ENCODE data around the gene ZBTB48. TPM values are rescaled to one million over a fixed set of nuclear protein-coding genes. Genes with fewer than 3 reads are reported as not detected.

The ZBTB48 gene
- total and polyA plus RNA-seq, 8 donors, result 22.6 to 139 (median 47.3) TPM

- Histone ChIP-seq H3K4me3 (peak overlapping the region; percentile 77 to 98 (median 83)), H3K9me3 (no peaks in the 10 kb centered on the region), H3K4me1 (peaks cover 68 to 74% (median 71%) of the 10 kb centered on the region in 4 donors), H3K36me3 (peaks cover 29 to 35% (median 29%) of the 10 kb centered on the region in 4 donors), H3K27me3 (no peaks in the 10 kb centered on the region), H3K27ac (peak overlapping the region; percentile 98 to 100 (median 100))
- TF ChIP-seq POLR2AphosphoS5 (IDR thresholded peaks at IDR 0.05), result peak; percentile 77 to 92 (median 90)
- no peak for TF ChIP-seq POLR2A (IDR thresholded peaks at IDR 0.05)
- DNase-seq, result peak; percentile 83 to 87
- WGBS, 5 donors, result 0 to 1% (median 0%) methylated on average over 31 to 40 of the region's 40 CpGs
- intact Hi-C loops (cut with DNase I; ENCODE audit: low total_unique reads), result no loop called here
These were observed 21.5 kb downstream of the ZBTB48 start for GRCh38 chr1:6601049-6601922.

GRCh38 chr1:6601923-6602668 lies 22.3 kb downstream of the ZBTB48 start:
- no peak for TF ChIP-seq POLR2A (IDR thresholded peaks at IDR 0.05)
- no peak for TF ChIP-seq CTCF (IDR thresholded peaks at IDR 0.05)
- no peak for TF ChIP-seq POLR2AphosphoS5 (IDR thresholded peaks at IDR 0.05)
- TF ChIP-seq EP300 (IDR thresholded peaks at IDR 0.05), result no peak
- no peaks in the 10 kb centered on the region for H3K9me3 ChIP-seq
- H3K27me3 ChIP-seq, result no peaks in the 10 kb centered on the region
- H3K4me1 ChIP-seq, result peaks cover 60 to 66% (median 63%) of the 10 kb centered on the region in 4 donors
- H3K27ac ChIP-seq, result peak overlapping the region; percentile 98 to 100 (median 100)
- 0 to 3% (median 0%) methylated on average over 16 to 103 of the region's 103 CpGs; no CpG with 5 or more reads in 1 of the 5 donors for WGBS, 5 donors
- intact Hi-C loops (cut with DNase I; ENCODE audit: low total_unique reads), result no loop called here
- DNase-seq, result peak in 1 of 2 donors; percentile 61
- peak overlapping the region; percentile 77 to 98 (median 83) for H3K4me3 ChIP-seq
- H3K36me3 ChIP-seq, result peaks cover 21 to 27% (median 22%) of the 10 kb centered on the region in 4 donors

GRCh38 chr1:6602669-6603237 lies 23.0 kb downstream of the ZBTB48 start, which contains the start of gene KLHL21:
Gene KLHL21, minus strand, starts transcription at chr1:6602869. Its CDS starts 52 bp downstream, at chr1:6602817.
- H3K36me3 ChIP-seq, result peaks cover 14 to 20% (median 16%) of the 10 kb centered on the region in 4 donors
- TF ChIP-seq EP300 (IDR thresholded peaks at IDR 0.05), result no peak
- TF ChIP-seq POLR2AphosphoS5 (IDR thresholded peaks at IDR 0.05), result peak; percentile 64 to 95 (median 92)
- TF ChIP-seq CTCF (IDR thresholded peaks at IDR 0.05), result no peak
- TF ChIP-seq POLR2A (IDR thresholded peaks at IDR 0.05), result peak in 1 of 4 donors; percentile 23
- peak within 1 kb of the TSS; percentile 98 to 100 (median 100) for H3K27ac ChIP-seq
- 0 to 1% (median 0%) methylated on average over 6 to 84 of the region's 84 CpGs for WGBS, 5 donors
- H3K4me1 ChIP-seq, result peaks cover 53 to 59% (median 56%) of the 10 kb centered on the region in 4 donors
- H3K4me3 ChIP-seq, result peak within 1 kb of the TSS; percentile 77 to 98 (median 83)
- no peaks in the 10 kb centered on the region for H3K27me3 ChIP-seq
- DNase-seq, result peak; percentile 89 to 96
- no peaks in the 10 kb centered on the region for H3K9me3 ChIP-seq
- intact Hi-C loops (cut with DNase I; ENCODE audit: low total_unique reads), result no loop called here

GRCh38 chr1:6603238-6603914 lies 23.6 kb downstream of the ZBTB48 start:
- H3K36me3 ChIP-seq, result peaks cover 8 to 14% (median 10%) of the 10 kb centered on the region in 4 donors
- H3K27me3 ChIP-seq, result no peaks in the 10 kb centered on the region
- peak overlapping the region; percentile 77 to 98 (median 83) for H3K4me3 ChIP-seq
- H3K4me1 ChIP-seq, result peaks cover 47 to 53% (median 50%) of the 10 kb centered on the region in 4 donors
- peak; percentile 61 to 87 for DNase-seq
- TF ChIP-seq POLR2A (IDR thresholded peaks at IDR 0.05) (peak in 1 of 4 donors; percentile 18), EP300 (IDR thresholded peaks at IDR 0.05) (no peak), CTCF (IDR thresholded peaks at IDR 0.05) (no peak), POLR2AphosphoS5 (IDR thresholded peaks at IDR 0.05) (peak in 2 of 3 donors; percentile 31 to 38)
- 1 to 4% (median 1%) methylated on average over 23 to 36 of the region's 36 CpGs for WGBS, 5 donors
- intact Hi-C loops (cut with DNase I; ENCODE audit: low total_unique reads), result no loop called here
- peak overlapping the region; percentile 98 to 100 (median 100) for H3K27ac ChIP-seq
- no peaks in the 10 kb centered on the region for H3K9me3 ChIP-seq

Measured in stomach (tissue), 9 donors.